Fibroblast of skin of scalp (primary cell): ENCODE results near the gene CCDC82.

Experiments
- DNase-seq: peaks from one replicate; pipeline ENCODE4 v3.0.0-alpha.2; 2013

The CCDC82 gene

GRCh38 chr11:96306600-96306932, 83.1 kb downstream of the CCDC82 start:
- no peak for DNase-seq

- DNase-seq, result no peak
These were observed 83.6 kb downstream of the CCDC82 start for GRCh38 chr11:96306071-96306470.

GRCh38 chr11:96303980-96304379, 85.7 kb downstream of the CCDC82 start:
- DNase-seq, result no peak

GRCh38 chr11:96303064-96303463, 86.6 kb downstream of the CCDC82 start:
- DNase-seq, result peak; percentile 59
